Endothelial cell of umbilical vein (primary cell): ENCODE results near the gene RNF126. TPM values are rescaled to one million over a fixed set of nuclear protein-coding genes. Genes with fewer than 3 reads are reported as not detected.

Experiments
- BruUV-seq: library from RNA; stranded (reverse); fragments of 400-500 nt; replicated peaks from 2 replicates; lab custom pipeline; 2021; lab: Mats Ljungman, UMichigan
- CTCF ChIA-PET: fragments of 300-600, 350-600 bp; sonication (Branson Sonifier 250); formaldehyde crosslinking; loops from one replicate; lab custom pipeline; 2021; ENCODE audit warnings: antibody characterized with exemption, inconsistent platforms; lab: Charles Lee
- POLR2A ChIA-PET: fragments of 300-600, 350-600 bp; sonication (Branson Sonifier 250); formaldehyde crosslinking; loops from one replicate; lab custom pipeline; 2021; ENCODE audit warnings: antibody characterized with exemption, inconsistent platforms; lab: Charles Lee
- DNase-seq: peaks from one replicate; pipeline ENCODE4 v3.0.0-alpha.2; 2011; ENCODE audit warnings: low read depth, low spot score
- FAIRE-seq: peaks from 2 replicates; lab custom pipeline; 2011; peaks lifted over from hg19 to GRCh38; lab: Jason Lieb, UNC
- H2AFZ ChIP-seq: 2 replicates; pipeline ENCODE4 v1.6.0; 2012; ENCODE audit warnings: low read depth, low read length, control low read depth, inconsistent platforms
- H3K27ac ChIP-seq: 2 replicates; pipeline ENCODE4 v1.5.1; 2011; ENCODE audit warnings: low read depth, mild to moderate bottlenecking, control low read depth, low read length, moderate library complexity; ENCODE audit not compliant: insufficient read depth
- H3K27me3 ChIP-seq, 2 experiments: 2 replicates each; pipeline versions ENCODE4 v1.6.0 to v1.6.1; 2011; ENCODE audit warnings: low read length in 2 of 2, mixed read lengths in 1 of 2; ENCODE audit not compliant: control insufficient read depth in 2 of 2, insufficient read depth in 2 of 2
- H3K36me3 ChIP-seq, 2 experiments: 2 replicates in 1 of 2; 3 replicates in 1 of 2; pipeline ENCODE4 v1.5.1; 2011; ENCODE audit warnings: low read length in 2 of 2, mild to moderate bottlenecking in 1 of 2, moderate library complexity in 1 of 2; ENCODE audit not compliant: control insufficient read depth in 2 of 2, insufficient read depth in 2 of 2; ENCODE audit errors: extremely low read depth in 1 of 2
- H3K4me1 ChIP-seq: 3 replicates; pipeline ENCODE4 v1.5.1; 2011; ENCODE audit warnings: mild to moderate bottlenecking, low read length; ENCODE audit not compliant: control insufficient read depth, insufficient read depth; ENCODE audit errors: extremely low read depth
- H3K4me2 ChIP-seq: 2 replicates; pipeline ENCODE4 v1.6.1; 2011; ENCODE audit warnings: low read length, control low read depth, mixed read lengths; ENCODE audit not compliant: insufficient read depth
- H3K4me3 ChIP-seq, 3 experiments: fragments of 200-600 bp in 1 of 3; sonication (generic), shearing (Covaris generic) in 1 of 3; replicated peaks in 1 of 3; 2 replicates each; pipeline ENCODE4 v1.5.1; 2011 to 2016; ENCODE audit warnings: control low read depth in 3 of 3, low read length in 3 of 3, mild to moderate bottlenecking in 2 of 3, inconsistent platforms in 1 of 3, low read depth in 1 of 3, moderate library complexity in 1 of 3; ENCODE audit not compliant: insufficient read depth in 1 of 3
- H3K79me2 ChIP-seq: 2 replicates; pipeline ENCODE4 v1.6.0; 2012; ENCODE audit warnings: low read length, inconsistent platforms; ENCODE audit not compliant: control insufficient read depth, insufficient read depth
- H3K9ac ChIP-seq: replicated peaks from 2 replicates; pipeline ENCODE3; 2011; ENCODE audit warnings: low read length, control low read depth; ENCODE audit not compliant: insufficient read depth; ENCODE audit errors: extremely low read depth
- H3K9me1 ChIP-seq: replicated peaks from 3 replicates; pipeline ENCODE4 v1.6.0; 2011; ENCODE audit warnings: mild to moderate bottlenecking, low read length; ENCODE audit not compliant: control insufficient read depth, insufficient read depth; ENCODE audit errors: extremely low read depth
- H3K9me3 ChIP-seq: replicated peaks from 2 replicates; pipeline ENCODE4 v1.5.1; 2012; ENCODE audit warnings: low read length, inconsistent platforms; ENCODE audit not compliant: control insufficient read depth, insufficient read depth
- H4K20me1 ChIP-seq: replicated peaks from 2 replicates; pipeline ENCODE3; 2011; ENCODE audit warnings: mild to moderate bottlenecking, low read length; ENCODE audit not compliant: control insufficient read depth, insufficient read depth; ENCODE audit errors: extremely low read depth
- CTCF ChIP-seq, 2 donors: IDR thresholded peaks; 1 replicate in 1 of 2; 2 replicates in 1 of 2; pipeline ENCODE4 v1.5.1; 2011; ENCODE audit warnings: low read length in 2 of 2, mild to moderate bottlenecking in 2 of 2, moderate library complexity in 2 of 2, control low read depth in 1 of 2, inconsistent platforms in 1 of 2, low read depth in 1 of 2; ENCODE audit not compliant: insufficient read depth in 1 of 2; ENCODE audit errors: extremely low read depth in 1 of 2
- EZH2 ChIP-seq: IDR thresholded peaks from 2 replicates; pipeline ENCODE4 v1.6.1; 2012; ENCODE audit warnings: borderline replicate concordance, low read depth, mild to moderate bottlenecking, moderate library complexity, low read length, inconsistent platforms; ENCODE audit not compliant: severe bottlenecking
- FOS ChIP-seq: IDR thresholded peaks from 2 replicates; pipeline ENCODE4 v1.6.1; 2011; ENCODE audit warnings: mild to moderate bottlenecking, low read length, moderate library complexity, borderline replicate concordance; ENCODE audit not compliant: insufficient read depth
- GATA2 ChIP-seq: IDR thresholded peaks from 2 replicates; pipeline ENCODE4 v1.7.0; 2011; ENCODE audit warnings: low read depth, mild to moderate bottlenecking, moderate library complexity, mixed read lengths, low read length; ENCODE audit not compliant: insufficient read length, insufficient read depth
- JUN ChIP-seq: IDR thresholded peaks from 2 replicates; pipeline ENCODE4 v1.6.1; 2011; ENCODE audit warnings: borderline replicate concordance, low read depth; ENCODE audit not compliant: insufficient read length, insufficient read depth
- MAX ChIP-seq: IDR thresholded peaks from 2 replicates; pipeline ENCODE4 v1.6.1; 2011; ENCODE audit not compliant: insufficient read depth, insufficient read length
- MYC ChIP-seq: IDR thresholded peaks from one replicate; pipeline ENCODE4 v1.6.1; 2011; ENCODE audit warnings: mild to moderate bottlenecking, low read depth, low read length
- POLR2A ChIP-seq: IDR thresholded peaks from 2 replicates; pipeline ENCODE4 v1.6.1; 2012; ENCODE audit warnings: low read depth, mild to moderate bottlenecking, control low read depth, low read length
- POLR2AphosphoS5 ChIP-seq: IDR thresholded peaks from 2 replicates; pipeline ENCODE4 v1.6.1; 2012; ENCODE audit warnings: low read depth, mild to moderate bottlenecking, control low read depth, low read length, moderate library complexity; ENCODE audit not compliant: insufficient read depth
- dilution Hi-C: fragments of 300-500 bp; cut with MboI; formaldehyde crosslinking; loops from one replicate; pipeline ENCODE4 v1.15.0; 2019; ENCODE audit warnings: low sequenced_read_pairs; ENCODE audit not compliant: extremely low pct_ligation_motif_present
- intact Hi-C: fragments of 100-400 bp; cut with micrococcal nuclease; formaldehyde crosslinking; loops from one replicate; pipeline ENCODE4 v1.10.0; 2022
- polyA plus RNA-seq, 4 experiments: library from polyadenylated mRNA; depleted of rRNA in 3 of 4; stranded (reverse) in 3 of 4; unstranded in 1 of 4; fragments of >200 nt; gene quantifications; 2 replicates each; pipeline versions ENCODE4 v1.2.1 to v1.2.3, GENCODE V29; 2011 to 2012; ENCODE audit warnings: missing spikeins in 1 of 4
- total RNA-seq: library from RNA; stranded (reverse); gene quantifications from 2 replicates; pipeline ENCODE4 v1.2.3, GENCODE V29; 2021

RNF126 gene
- total and polyA plus RNA-seq, 2 donors (not counting 3 experiments of a cell fraction or from before 2014, with no cell fraction given) = 19.2 to 61.3 TPM

- Histone ChIP-seq H3K27ac (no peak overlapping the region), H3K27me3 (no peaks in the 10 kb centered on the region), H4K20me1 (no peaks in the 10 kb centered on the region), H3K4me1 (peaks cover 8% of the 10 kb centered on the region), H3K4me2 (peak overlapping the region; percentile 1), H3K79me2 (no peaks in the 10 kb centered on the region), H3K4me3 (no peak overlapping the region), H3K36me3 (no peaks in the 10 kb centered on the region), H2AFZ (peak overlapping the region; percentile 50), H3K9ac (no peak overlapping the region), H3K9me1 (no peaks in the 10 kb centered on the region), H3K9me3 (no peaks in the 10 kb centered on the region)
- DNase-seq (no peak), FAIRE-seq (no peak)
- intact Hi-C loops = no loop called here
- ChIA-PET POLR2A (no interaction called here), CTCF (no interaction called here)
- no TSS peak for BruUV-seq
- dilution Hi-C loops = no loop called here
- no peak for TF ChIP-seq JUN
- no peak for TF ChIP-seq GATA2
- TF ChIP-seq EZH2 = no peak
- TF ChIP-seq MAX = no peak
- no peak for TF ChIP-seq FOS
- TF ChIP-seq POLR2A = no peak
- no peak for TF ChIP-seq CTCF (IDR thresholded peaks at IDR 0.05; ENCODE audit: extremely low read depth in 1 of 2, insufficient read depth in 1 of 2, low read depth in 1 of 2, low read length in 2 of 2)
- no peak for TF ChIP-seq POLR2AphosphoS5
- TF ChIP-seq MYC = no peak
Measured at GRCh38 chr19:610801-611480, 52.1 kb downstream of the RNF126 start.
